ENCODE results near the gene UGT3A2.
"Not testable (repeated sequence)": the region's sequence is repeated elsewhere in the genome, so short reads cannot be mapped to it uniquely, and the experiment has no call there.

The UGT3A2 gene

GRCh38 chr5:36049949-36050348 lies 16.7 kb downstream of the UGT3A2 start:
- no peak for FAIRE-seq

DNA sequence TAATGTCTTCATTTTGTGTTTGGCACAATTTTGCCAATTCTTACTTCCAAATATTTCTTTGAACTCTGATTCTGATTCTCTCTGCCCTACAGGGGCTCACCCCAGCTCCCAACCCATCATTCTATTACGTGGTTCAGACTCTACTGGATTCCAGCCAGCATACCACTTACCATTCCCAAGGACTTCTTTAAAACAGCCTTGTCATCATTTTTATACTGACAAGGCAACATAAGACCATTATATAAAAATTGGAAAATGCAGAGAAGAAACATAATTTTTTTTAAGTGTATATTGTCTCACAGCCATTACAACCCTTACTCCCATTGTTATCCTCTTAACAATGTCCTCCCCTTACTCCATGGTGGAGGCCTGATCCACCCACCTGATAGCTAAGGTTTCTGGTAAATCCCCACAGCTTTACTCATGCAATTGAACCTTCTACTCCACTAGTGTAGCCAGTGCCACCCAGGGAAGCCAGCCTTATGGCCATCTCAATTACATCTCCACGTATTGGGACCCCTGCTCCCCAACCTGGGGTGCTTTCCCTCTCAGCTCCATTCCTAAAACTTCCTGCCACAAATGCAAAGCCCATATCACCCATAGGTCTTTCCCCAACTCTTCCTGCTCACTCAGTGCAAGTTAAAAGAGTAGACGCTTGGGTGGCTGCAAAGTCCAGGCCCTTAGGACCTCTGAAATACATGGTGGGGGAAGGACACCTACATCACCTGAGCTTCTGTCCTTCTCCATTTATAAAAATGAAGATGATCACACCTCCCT lies 19.1 kb downstream of the UGT3A2 start:
- FAIRE-seq, result no peak

DNA sequence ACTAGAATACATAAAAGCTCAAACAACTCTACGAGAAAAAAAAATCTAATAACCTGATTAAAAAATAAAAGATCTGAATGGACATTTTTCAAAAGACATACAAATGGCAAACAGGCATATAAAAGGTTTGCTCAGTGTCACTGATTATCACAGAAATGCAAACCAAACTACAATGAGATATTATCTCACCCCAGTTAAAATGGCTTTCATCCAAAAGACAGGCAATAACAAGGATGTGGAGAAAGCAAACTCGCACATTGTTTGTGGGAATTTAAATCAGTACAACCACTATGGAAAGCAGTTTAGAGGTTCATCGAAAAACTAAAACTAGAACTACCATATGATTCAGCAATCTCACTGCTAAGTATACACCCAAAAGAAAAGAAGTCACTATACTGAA lies 20.8 kb downstream of the UGT3A2 start:
- no peak for FAIRE-seq

GRCh38 chr5:36041537-36041845 lies 25.2 kb downstream of the UGT3A2 start:
- FAIRE-seq, result no peak

- FAIRE-seq, result no peak
These were observed 25.8 kb downstream of the UGT3A2 start for GRCh38 chr5:36040651-36041536.

GRCh38 chr5:36035696-36036095 lies 31.0 kb downstream of the UGT3A2 start:
- no peak for FAIRE-seq

GRCh38 chr5:36034536-36035134 lies 32.0 kb downstream of the UGT3A2 start:
- FAIRE-seq, result not testable (repeated sequence)

DNA sequence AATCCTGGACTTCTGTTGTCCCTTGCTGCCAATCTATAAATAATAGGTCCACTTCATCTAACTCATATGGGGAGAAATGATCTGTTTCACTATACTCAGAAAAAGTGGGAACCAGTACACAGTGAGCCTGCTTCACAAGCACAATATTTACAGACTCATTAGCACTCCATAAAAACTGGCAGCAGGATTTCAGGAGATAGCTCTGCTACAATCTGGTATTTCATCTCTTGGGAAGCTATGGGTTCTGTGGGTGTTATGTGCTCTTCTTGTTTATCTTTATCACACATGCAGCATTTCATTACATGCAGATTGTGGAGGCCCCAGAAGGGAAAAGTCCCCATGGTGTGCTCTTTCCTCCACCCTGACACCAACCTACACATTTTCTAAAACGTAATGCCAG lies 33.2 kb downstream of the UGT3A2 start:
- FAIRE-seq, result no peak

DNA sequence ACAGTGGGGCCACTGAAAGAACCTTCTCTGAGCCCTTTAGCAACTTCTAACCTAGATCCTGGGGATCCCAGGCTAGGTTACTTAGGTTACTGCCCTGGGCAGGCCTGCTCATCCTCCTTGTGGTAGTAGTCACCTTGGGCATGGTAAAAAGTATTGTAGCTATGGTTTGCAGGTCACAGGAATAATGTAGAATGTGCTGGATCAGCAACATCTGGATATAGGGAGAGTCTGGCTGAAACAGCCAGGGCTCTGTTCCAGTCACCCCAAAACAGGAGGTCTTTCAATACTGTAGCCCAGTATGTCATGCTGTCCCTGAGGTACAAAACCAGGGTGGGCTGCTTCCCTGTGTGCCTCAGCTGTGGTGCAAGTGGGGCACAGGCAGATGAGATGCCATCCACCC lies 33.6 kb downstream of the UGT3A2 start:
- no peak for FAIRE-seq

GRCh38 chr5:36031223-36031622 lies 35.5 kb downstream of the UGT3A2 start:
- no peak for FAIRE-seq

DNA sequence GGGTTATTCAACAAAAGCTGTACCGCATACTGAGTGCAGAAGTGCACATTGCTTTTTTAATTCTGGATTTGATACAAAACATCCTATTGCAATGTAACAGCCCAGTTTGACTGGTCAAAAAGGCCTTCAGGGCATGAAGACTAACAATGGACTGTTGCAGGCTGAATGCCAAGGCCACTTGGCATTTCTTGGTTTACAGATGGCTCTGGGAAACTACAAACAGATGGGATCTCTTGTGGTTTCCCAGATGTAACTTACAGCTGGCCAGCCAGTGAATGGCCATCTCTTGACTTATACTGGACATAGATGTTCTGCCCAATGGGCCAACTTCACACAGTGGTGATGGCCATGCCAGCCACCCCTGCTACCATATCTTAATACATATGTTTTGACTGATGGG lies 36.8 kb downstream of the UGT3A2 start:
- no peak for FAIRE-seq

GRCh38 chr5:36028816-36029465 lies 37.7 kb downstream of the UGT3A2 start:
- no peak for FAIRE-seq

GRCh38 chr5:36027711-36028110 lies 39.0 kb downstream of the UGT3A2 start:
- no peak for FAIRE-seq

DNA sequence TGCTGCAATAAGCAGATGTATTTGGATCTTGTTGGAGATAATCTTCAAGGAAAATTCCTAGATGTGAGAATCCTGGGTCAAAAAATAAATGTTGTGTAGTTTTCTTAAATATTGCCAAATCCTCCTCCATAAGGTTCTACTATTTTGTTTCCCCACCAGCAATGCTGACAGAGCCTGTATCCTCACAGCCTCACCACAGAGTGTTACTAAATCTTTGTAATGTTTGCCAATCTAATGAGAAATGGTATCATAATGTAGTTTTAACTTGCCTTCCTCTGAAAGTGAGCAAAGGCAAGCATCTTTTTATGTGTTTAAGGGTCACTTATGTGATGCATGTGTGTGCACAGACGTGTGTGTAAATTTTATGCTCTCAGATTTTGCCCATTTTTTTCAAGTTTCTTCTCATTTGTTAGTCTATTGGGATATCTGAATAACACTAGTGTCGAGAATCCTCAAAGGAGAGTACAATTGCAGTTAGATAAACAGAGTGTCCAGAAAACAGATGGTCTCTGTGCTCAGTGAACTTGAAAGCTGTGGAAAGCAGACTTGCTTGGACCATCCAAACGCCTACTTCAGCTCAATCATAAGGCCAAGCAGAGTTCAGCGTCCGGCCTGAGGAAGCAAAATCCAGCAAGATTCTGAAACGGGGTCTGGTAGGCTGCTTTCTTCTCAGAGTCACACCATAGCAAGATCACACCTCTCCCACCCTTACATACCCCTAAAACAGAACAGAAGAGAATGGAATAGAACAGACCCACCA lies 39.8 kb downstream of the UGT3A2 start:
- no peak for FAIRE-seq

- FAIRE-seq, result not testable (repeated sequence)
These were observed 44.4 kb downstream of the UGT3A2 start for GRCh38 chr5:36022246-36022645.

DNA sequence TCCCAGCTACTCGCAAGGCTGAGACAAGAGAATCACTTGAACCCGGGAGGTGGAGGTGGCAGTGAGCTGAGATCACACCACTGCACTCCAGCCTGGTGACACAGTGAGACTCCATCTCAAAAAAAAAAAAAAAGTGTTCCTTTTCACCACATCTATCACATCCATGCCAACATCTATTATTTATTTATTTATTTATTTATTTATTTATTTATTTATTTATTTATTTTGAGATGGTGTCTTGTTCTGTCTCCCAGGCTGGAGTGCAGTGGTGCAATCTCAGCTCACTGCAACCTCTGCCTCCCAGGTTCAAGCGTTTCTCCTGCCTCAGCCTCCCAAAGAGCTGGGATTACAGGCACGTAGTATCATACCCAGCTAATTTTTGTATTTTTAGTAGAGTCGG lies 47.1 kb downstream of the UGT3A2 start:
- FAIRE-seq, result not testable (repeated sequence)

DNA sequence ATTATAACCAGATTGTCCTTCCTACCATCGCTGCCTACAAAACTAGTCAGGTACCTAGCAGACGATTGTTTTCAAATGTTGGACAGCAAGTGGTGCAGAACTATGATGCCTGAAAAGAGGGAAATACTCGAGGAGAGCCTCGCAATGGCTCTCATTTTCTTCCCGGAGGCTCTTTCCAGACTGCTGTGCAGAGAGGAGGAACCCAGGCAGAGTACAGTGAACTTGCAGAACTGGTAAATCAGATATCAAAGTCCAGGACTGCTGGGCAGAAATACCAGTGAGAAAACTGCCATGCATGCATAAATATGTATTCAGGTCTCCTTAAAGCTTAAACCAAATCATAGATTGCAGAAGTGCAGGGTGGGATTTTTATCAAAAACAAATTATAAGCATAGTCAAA lies 49.1 kb downstream of the UGT3A2 start:
- FAIRE-seq, result no peak

DNA sequence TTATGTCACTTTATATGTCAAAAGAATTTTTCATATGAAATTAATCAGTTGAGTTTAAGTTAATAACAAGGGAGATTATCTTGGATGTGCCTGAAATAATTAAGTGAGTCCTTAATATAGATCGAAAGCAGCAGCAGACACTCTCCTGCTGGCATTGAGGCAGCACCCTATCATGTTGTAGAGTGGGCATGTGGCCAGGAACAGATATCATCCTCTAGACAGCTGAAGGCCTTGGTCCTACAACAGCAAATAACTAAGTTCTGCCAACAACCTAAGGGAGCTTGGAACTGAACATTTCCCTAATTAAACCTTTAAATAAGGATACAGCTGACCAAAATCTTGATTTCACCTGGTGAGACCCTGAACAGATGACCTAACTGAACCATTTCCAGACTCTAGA lies 49.7 kb downstream of the UGT3A2 start:
- no peak for FAIRE-seq

DNA sequence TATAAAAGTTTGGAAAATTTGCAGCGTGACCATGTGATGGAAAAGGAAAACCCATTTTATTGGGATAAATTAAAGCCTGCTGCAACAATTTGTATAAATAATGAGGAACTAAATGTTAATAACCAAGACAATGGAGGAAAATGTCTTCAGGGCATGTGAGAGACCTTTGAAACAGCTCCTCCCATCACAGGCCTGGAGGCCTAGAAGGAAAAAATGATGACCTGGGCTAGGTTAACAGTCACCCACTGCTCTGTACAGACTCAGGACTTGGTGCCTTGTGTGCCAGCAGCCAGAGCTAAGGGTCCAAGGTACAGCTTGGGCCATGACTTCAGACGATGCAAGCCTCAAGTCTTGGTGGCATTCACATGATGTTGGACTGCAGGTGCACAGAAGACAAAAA lies 53.5 kb downstream of the UGT3A2 start:
- no peak for FAIRE-seq

DNA sequence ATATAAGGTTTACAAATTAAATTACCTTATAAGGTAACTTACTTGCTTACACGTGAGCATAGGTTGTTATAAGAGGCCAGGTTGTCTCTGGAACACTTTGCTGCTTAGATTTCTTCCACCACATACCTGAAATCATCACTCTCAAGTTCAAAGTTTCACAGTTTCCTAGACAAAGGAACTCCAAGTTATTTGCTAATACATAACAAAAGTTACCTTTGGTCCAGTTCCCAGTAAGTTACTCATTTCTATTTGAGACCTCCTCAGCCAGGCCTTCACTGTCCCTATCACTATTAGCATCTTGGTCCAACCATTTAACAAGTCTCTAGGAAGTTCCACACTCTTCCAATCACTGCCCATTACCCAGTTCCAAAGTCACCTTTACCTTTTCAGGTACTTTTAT lies 57.0 kb downstream of the UGT3A2 start:
- FAIRE-seq, result no peak

- no peak for FAIRE-seq
These were observed 59.3 kb downstream of the UGT3A2 start for GRCh38 chr5:36007366-36007765.

- no peak for FAIRE-seq
These were observed 60.5 kb downstream of the UGT3A2 start for GRCh38 chr5:36006163-36006562.

DNA sequence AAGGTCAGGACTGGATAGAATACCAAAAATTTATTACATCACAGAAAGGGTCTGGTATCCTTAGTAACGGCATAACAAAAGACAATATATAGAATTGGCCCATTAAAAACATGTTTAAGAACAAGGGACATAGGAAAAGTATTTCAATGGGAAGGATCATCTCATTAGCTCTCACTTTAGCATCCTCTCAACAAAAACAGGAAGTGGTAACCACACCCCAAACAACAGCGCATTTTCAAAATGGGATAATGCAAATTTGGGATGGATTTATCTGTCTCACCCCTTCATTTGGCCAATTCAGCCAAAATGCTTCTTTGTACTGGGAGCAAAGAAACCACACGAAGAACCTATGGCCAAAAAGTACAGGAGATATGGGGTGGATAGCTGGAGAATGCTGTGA lies 65.7 kb downstream of the UGT3A2 start:
- no peak for FAIRE-seq

All from TTC549 (cell line).